Endothelial cell of umbilical vein (primary cell): Measurements from ENCODE around the gene CUBN. TPM values are rescaled to one million over a fixed set of nuclear protein-coding genes. Genes with fewer than 3 reads are reported as not detected.

ENCODE experiments used
- BruUV-seq: library from RNA; stranded (reverse); fragments of 400-500 nt; replicated peaks from 2 replicates; lab custom pipeline; 2021; lab: Mats Ljungman, UMichigan
- CTCF ChIA-PET: fragments of 300-600, 350-600 bp; sonication (Branson Sonifier 250); formaldehyde crosslinking; loops from one replicate; lab custom pipeline; 2021; ENCODE audit warnings: antibody characterized with exemption, inconsistent platforms; lab: Charles Lee
- POLR2A ChIA-PET: fragments of 300-600, 350-600 bp; sonication (Branson Sonifier 250); formaldehyde crosslinking; loops from one replicate; lab custom pipeline; 2021; ENCODE audit warnings: antibody characterized with exemption, inconsistent platforms; lab: Charles Lee
- DNase-seq: peaks from one replicate; pipeline ENCODE4 v3.0.0-alpha.2; 2011; ENCODE audit warnings: low read depth, low spot score
- FAIRE-seq: peaks from 2 replicates; lab custom pipeline; 2011; peaks lifted over from hg19 to GRCh38; lab: Jason Lieb, UNC
- H2AFZ ChIP-seq: 2 replicates; pipeline ENCODE4 v1.6.0; 2012; ENCODE audit warnings: low read depth, low read length, control low read depth, inconsistent platforms
- H3K27ac ChIP-seq: 2 replicates; pipeline ENCODE4 v1.5.1; 2011; ENCODE audit warnings: low read depth, mild to moderate bottlenecking, control low read depth, low read length, moderate library complexity; ENCODE audit not compliant: insufficient read depth
- H3K27me3 ChIP-seq, 2 experiments: 2 replicates each; pipeline versions ENCODE4 v1.6.0 to v1.6.1; 2011; ENCODE audit warnings: low read length in 2 of 2, mixed read lengths in 1 of 2; ENCODE audit not compliant: control insufficient read depth in 2 of 2, insufficient read depth in 2 of 2
- H3K36me3 ChIP-seq, 2 experiments: 2 replicates in 1 of 2; 3 replicates in 1 of 2; pipeline ENCODE4 v1.5.1; 2011; ENCODE audit warnings: low read length in 2 of 2, mild to moderate bottlenecking in 1 of 2, moderate library complexity in 1 of 2; ENCODE audit not compliant: control insufficient read depth in 2 of 2, insufficient read depth in 2 of 2; ENCODE audit errors: extremely low read depth in 1 of 2
- H3K4me1 ChIP-seq: 3 replicates; pipeline ENCODE4 v1.5.1; 2011; ENCODE audit warnings: mild to moderate bottlenecking, low read length; ENCODE audit not compliant: control insufficient read depth, insufficient read depth; ENCODE audit errors: extremely low read depth
- H3K4me2 ChIP-seq: 2 replicates; pipeline ENCODE4 v1.6.1; 2011; ENCODE audit warnings: low read length, control low read depth, mixed read lengths; ENCODE audit not compliant: insufficient read depth
- H3K4me3 ChIP-seq, 3 experiments: fragments of 200-600 bp in 1 of 3; sonication (generic), shearing (Covaris generic) in 1 of 3; replicated peaks in 1 of 3; 2 replicates each; pipeline ENCODE4 v1.5.1; 2011 to 2016; ENCODE audit warnings: control low read depth in 3 of 3, low read length in 3 of 3, mild to moderate bottlenecking in 2 of 3, inconsistent platforms in 1 of 3, low read depth in 1 of 3, moderate library complexity in 1 of 3; ENCODE audit not compliant: insufficient read depth in 1 of 3
- H3K79me2 ChIP-seq: 2 replicates; pipeline ENCODE4 v1.6.0; 2012; ENCODE audit warnings: low read length, inconsistent platforms; ENCODE audit not compliant: control insufficient read depth, insufficient read depth
- H3K9ac ChIP-seq: replicated peaks from 2 replicates; pipeline ENCODE3; 2011; ENCODE audit warnings: low read length, control low read depth; ENCODE audit not compliant: insufficient read depth; ENCODE audit errors: extremely low read depth
- H3K9me1 ChIP-seq: replicated peaks from 3 replicates; pipeline ENCODE4 v1.6.0; 2011; ENCODE audit warnings: mild to moderate bottlenecking, low read length; ENCODE audit not compliant: control insufficient read depth, insufficient read depth; ENCODE audit errors: extremely low read depth
- H3K9me3 ChIP-seq: replicated peaks from 2 replicates; pipeline ENCODE4 v1.5.1; 2012; ENCODE audit warnings: low read length, inconsistent platforms; ENCODE audit not compliant: control insufficient read depth, insufficient read depth
- H4K20me1 ChIP-seq: replicated peaks from 2 replicates; pipeline ENCODE3; 2011; ENCODE audit warnings: mild to moderate bottlenecking, low read length; ENCODE audit not compliant: control insufficient read depth, insufficient read depth; ENCODE audit errors: extremely low read depth
- CTCF ChIP-seq, 2 donors: IDR thresholded peaks; 1 replicate in 1 of 2; 2 replicates in 1 of 2; pipeline ENCODE4 v1.5.1; 2011; ENCODE audit warnings: low read length in 2 of 2, mild to moderate bottlenecking in 2 of 2, moderate library complexity in 2 of 2, control low read depth in 1 of 2, inconsistent platforms in 1 of 2, low read depth in 1 of 2; ENCODE audit not compliant: insufficient read depth in 1 of 2; ENCODE audit errors: extremely low read depth in 1 of 2
- EZH2 ChIP-seq: IDR thresholded peaks from 2 replicates; pipeline ENCODE4 v1.6.1; 2012; ENCODE audit warnings: borderline replicate concordance, low read depth, mild to moderate bottlenecking, moderate library complexity, low read length, inconsistent platforms; ENCODE audit not compliant: severe bottlenecking
- FOS ChIP-seq: IDR thresholded peaks from 2 replicates; pipeline ENCODE4 v1.6.1; 2011; ENCODE audit warnings: mild to moderate bottlenecking, low read length, moderate library complexity, borderline replicate concordance; ENCODE audit not compliant: insufficient read depth
- GATA2 ChIP-seq: IDR thresholded peaks from 2 replicates; pipeline ENCODE4 v1.7.0; 2011; ENCODE audit warnings: low read depth, mild to moderate bottlenecking, moderate library complexity, mixed read lengths, low read length; ENCODE audit not compliant: insufficient read length, insufficient read depth
- JUN ChIP-seq: IDR thresholded peaks from 2 replicates; pipeline ENCODE4 v1.6.1; 2011; ENCODE audit warnings: borderline replicate concordance, low read depth; ENCODE audit not compliant: insufficient read length, insufficient read depth
- MAX ChIP-seq: IDR thresholded peaks from 2 replicates; pipeline ENCODE4 v1.6.1; 2011; ENCODE audit not compliant: insufficient read depth, insufficient read length
- MYC ChIP-seq: IDR thresholded peaks from one replicate; pipeline ENCODE4 v1.6.1; 2011; ENCODE audit warnings: mild to moderate bottlenecking, low read depth, low read length
- POLR2A ChIP-seq: IDR thresholded peaks from 2 replicates; pipeline ENCODE4 v1.6.1; 2012; ENCODE audit warnings: low read depth, mild to moderate bottlenecking, control low read depth, low read length
- POLR2AphosphoS5 ChIP-seq: IDR thresholded peaks from 2 replicates; pipeline ENCODE4 v1.6.1; 2012; ENCODE audit warnings: low read depth, mild to moderate bottlenecking, control low read depth, low read length, moderate library complexity; ENCODE audit not compliant: insufficient read depth
- dilution Hi-C: fragments of 300-500 bp; cut with MboI; formaldehyde crosslinking; loops from one replicate; pipeline ENCODE4 v1.15.0; 2019; ENCODE audit warnings: low sequenced_read_pairs; ENCODE audit not compliant: extremely low pct_ligation_motif_present
- intact Hi-C: fragments of 100-400 bp; cut with micrococcal nuclease; formaldehyde crosslinking; loops from one replicate; pipeline ENCODE4 v1.10.0; 2022
- polyA plus RNA-seq, 4 experiments: library from polyadenylated mRNA; depleted of rRNA in 3 of 4; stranded (reverse) in 3 of 4; unstranded in 1 of 4; fragments of >200 nt; gene quantifications; 2 replicates each; pipeline versions ENCODE4 v1.2.1 to v1.2.3, GENCODE V29; 2011 to 2012; ENCODE audit warnings: missing spikeins in 1 of 4
- total RNA-seq: library from RNA; stranded (reverse); gene quantifications from 2 replicates; pipeline ENCODE4 v1.2.3, GENCODE V29; 2021

The CUBN gene
- total and polyA plus RNA-seq, 2 donors (not counting 3 experiments of a cell fraction or from before 2014, with no cell fraction given), result 2.7 to 4.6 TPM

GRCh38 chr10:17037910-17038309 is 91.7 kb downstream of the CUBN start:
- Histone ChIP-seq H4K20me1 (no peaks in the 10 kb centered on the region), H3K27ac (no peak overlapping the region), H3K4me1 (peaks cover 3% of the 10 kb centered on the region), H3K9me3 (no peaks in the 10 kb centered on the region), H3K79me2 (no peaks in the 10 kb centered on the region), H3K4me2 (no peak overlapping the region), H3K9ac (no peak overlapping the region), H3K36me3 (no peaks in the 10 kb centered on the region), H3K4me3 (no peak overlapping the region), H3K27me3 (no peaks in the 10 kb centered on the region), H2AFZ (no peak overlapping the region), H3K9me1 (no peaks in the 10 kb centered on the region)
- FAIRE-seq (no peak), DNase-seq (no peak)
- ChIA-PET CTCF (no interaction called here), POLR2A (interaction anchor here (0.7 kb wide), 1 partner anchor 8 kb away, joined by 5 read pairs; no protein-coding TSS in a partner anchor)
- no peak for TF ChIP-seq GATA2
- TF ChIP-seq CTCF (IDR thresholded peaks at IDR 0.05; ENCODE audit: extremely low read depth in 1 of 2, insufficient read depth in 1 of 2, low read depth in 1 of 2, low read length in 2 of 2), result no peak
- TF ChIP-seq EZH2, result no peak
- no peak for TF ChIP-seq POLR2A
- no peak for TF ChIP-seq MYC
- no peak for TF ChIP-seq POLR2AphosphoS5
- no peak for TF ChIP-seq MAX
- TF ChIP-seq FOS, result no peak
- TF ChIP-seq JUN, result no peak
- no TSS peak for BruUV-seq
- dilution Hi-C loops, result no loop called here
- intact Hi-C loops, result no loop called here
